Central memory CD8-positive, alpha-beta T cell (primary cell): ENCODE measurements around the gene CLCA4.

ENCODE experiments used
- ATAC-seq: fragments of 150-1000 bp; cut with Tn5 transposase; replicated peaks from 2 replicates; pipeline ENCODE4 v1.10.0; 2022; ENCODE audit warnings: mild to moderate bottlenecking, moderate FRiP score, moderate number of reproducible peaks; ENCODE audit not compliant: poor library complexity, severe bottlenecking; ENCODE audit errors: extremely low read depth
- DNase-seq, 2 donors: peaks; one replicate each; pipeline ENCODE4 v3.0.0; 2021; ENCODE audit warnings: low spot score in 2 of 2
- H3K27ac Mint-ChIP-seq: one replicate; pipeline ENCODE4 v1.8.0; 2022; ENCODE audit warnings: low read depth, mild to moderate bottlenecking, moderate library complexity, mixed read lengths
- H3K27me3 Mint-ChIP-seq: one replicate; pipeline ENCODE4 v1.8.0; 2022; ENCODE audit warnings: mixed read lengths
- H3K36me3 Mint-ChIP-seq: one replicate; pipeline ENCODE4 v1.8.0; 2022; ENCODE audit warnings: mild to moderate bottlenecking, moderate library complexity, mixed read lengths; ENCODE audit not compliant: insufficient read depth
- H3K4me1 Mint-ChIP-seq: one replicate; pipeline ENCODE4 v1.8.0; 2022; ENCODE audit warnings: mixed read lengths
- H3K4me3 Mint-ChIP-seq: one replicate; pipeline ENCODE4 v1.8.0; 2022; ENCODE audit warnings: mild to moderate bottlenecking, moderate library complexity, mixed read lengths
- H3K9me3 Mint-ChIP-seq: one replicate; pipeline ENCODE4 v1.8.0; 2022; ENCODE audit warnings: mixed read lengths

CLCA4 gene

GRCh38 chr1:86515597-86515996 is 31.3 kb upstream of the CLCA4 start:
- no peak overlapping the region for H3K27ac Mint-ChIP-seq
- H3K9me3 Mint-ChIP-seq: no peaks in the 10 kb centered on the region
- no peak for ATAC-seq
- H3K36me3 Mint-ChIP-seq: no peaks in the 10 kb centered on the region
- no peaks in the 10 kb centered on the region for H3K4me1 Mint-ChIP-seq
- no peak for DNase-seq
- H3K27me3 Mint-ChIP-seq: no peaks in the 10 kb centered on the region
- no peak overlapping the region for H3K4me3 Mint-ChIP-seq

GRCh38 chr1:86516335-86516734 is 30.5 kb upstream of the CLCA4 start:
- no peaks in the 10 kb centered on the region for H3K27me3 Mint-ChIP-seq
- no peak overlapping the region for H3K27ac Mint-ChIP-seq
- H3K4me1 Mint-ChIP-seq: no peaks in the 10 kb centered on the region
- H3K9me3 Mint-ChIP-seq: no peaks in the 10 kb centered on the region
- H3K36me3 Mint-ChIP-seq: no peaks in the 10 kb centered on the region
- no peak overlapping the region for H3K4me3 Mint-ChIP-seq
- DNase-seq: no peak
- no peak for ATAC-seq

DNA sequence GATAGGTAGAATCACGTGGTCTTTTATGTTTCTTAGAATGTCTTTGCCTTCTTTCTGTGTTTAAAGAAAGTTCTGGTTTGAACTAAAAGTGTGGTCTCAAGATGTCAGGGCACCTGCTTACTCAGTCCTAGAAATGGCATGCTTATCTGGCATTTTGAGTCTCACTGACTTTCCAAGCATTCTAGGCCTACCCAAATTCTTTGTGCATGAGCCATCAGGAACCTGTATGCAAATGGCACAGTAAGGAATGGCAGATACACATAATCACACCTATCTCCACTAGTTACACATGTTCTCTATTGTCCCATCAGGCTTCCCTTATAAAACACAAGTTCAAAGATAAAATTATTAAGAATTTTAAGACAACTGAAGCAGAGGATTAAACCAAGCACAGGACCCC is 29.5 kb upstream of the CLCA4 start:
- no peaks in the 10 kb centered on the region for H3K36me3 Mint-ChIP-seq
- no peak overlapping the region for H3K27ac Mint-ChIP-seq
- H3K9me3 Mint-ChIP-seq: no peaks in the 10 kb centered on the region
- DNase-seq (no peak), ATAC-seq (no peak)
- no peaks in the 10 kb centered on the region for H3K27me3 Mint-ChIP-seq
- no peaks in the 10 kb centered on the region for H3K4me1 Mint-ChIP-seq
- no peak overlapping the region for H3K4me3 Mint-ChIP-seq

GRCh38 chr1:86520789-86521521 is 25.9 kb upstream of the CLCA4 start:
- H3K27ac Mint-ChIP-seq: no peak overlapping the region
- H3K36me3 Mint-ChIP-seq: no peaks in the 10 kb centered on the region
- no peaks in the 10 kb centered on the region for H3K27me3 Mint-ChIP-seq
- no peaks in the 10 kb centered on the region for H3K4me1 Mint-ChIP-seq
- no peaks in the 10 kb centered on the region for H3K9me3 Mint-ChIP-seq
- no peak for DNase-seq
- no peak for ATAC-seq
- no peak overlapping the region for H3K4me3 Mint-ChIP-seq

- Mint-ChIP-seq H3K27ac (no peak overlapping the region), H3K9me3 (no peaks in the 10 kb centered on the region), H3K27me3 (no peaks in the 10 kb centered on the region), H3K4me1 (no peaks in the 10 kb centered on the region), H3K36me3 (no peaks in the 10 kb centered on the region), H3K4me3 (no peak overlapping the region)
- ATAC-seq: no peak
- no peak for DNase-seq
Observed at GRCh38 chr1:86521522-86521891, 25.4 kb upstream of the CLCA4 start.

GRCh38 chr1:86522240-86522639 is 24.6 kb upstream of the CLCA4 start:
- Mint-ChIP-seq H3K27ac (no peak overlapping the region), H3K36me3 (no peaks in the 10 kb centered on the region), H3K9me3 (no peaks in the 10 kb centered on the region), H3K4me3 (no peak overlapping the region), H3K27me3 (no peaks in the 10 kb centered on the region), H3K4me1 (no peaks in the 10 kb centered on the region)
- DNase-seq (no peak), ATAC-seq (no peak)

- DNase-seq: no peak
- Mint-ChIP-seq H3K36me3 (no peaks in the 10 kb centered on the region), H3K4me3 (no peak overlapping the region), H3K27ac (no peak overlapping the region), H3K9me3 (no peaks in the 10 kb centered on the region), H3K27me3 (no peaks in the 10 kb centered on the region), H3K4me1 (no peaks in the 10 kb centered on the region)
- ATAC-seq: no peak
Observed at GRCh38 chr1:86523670-86524354, 23.1 kb upstream of the CLCA4 start.

GRCh38 chr1:86527306-86527705 is 19.6 kb upstream of the CLCA4 start:
- H3K4me1 Mint-ChIP-seq: no peaks in the 10 kb centered on the region
- H3K4me3 Mint-ChIP-seq: no peak overlapping the region
- no peak for ATAC-seq

DNA sequence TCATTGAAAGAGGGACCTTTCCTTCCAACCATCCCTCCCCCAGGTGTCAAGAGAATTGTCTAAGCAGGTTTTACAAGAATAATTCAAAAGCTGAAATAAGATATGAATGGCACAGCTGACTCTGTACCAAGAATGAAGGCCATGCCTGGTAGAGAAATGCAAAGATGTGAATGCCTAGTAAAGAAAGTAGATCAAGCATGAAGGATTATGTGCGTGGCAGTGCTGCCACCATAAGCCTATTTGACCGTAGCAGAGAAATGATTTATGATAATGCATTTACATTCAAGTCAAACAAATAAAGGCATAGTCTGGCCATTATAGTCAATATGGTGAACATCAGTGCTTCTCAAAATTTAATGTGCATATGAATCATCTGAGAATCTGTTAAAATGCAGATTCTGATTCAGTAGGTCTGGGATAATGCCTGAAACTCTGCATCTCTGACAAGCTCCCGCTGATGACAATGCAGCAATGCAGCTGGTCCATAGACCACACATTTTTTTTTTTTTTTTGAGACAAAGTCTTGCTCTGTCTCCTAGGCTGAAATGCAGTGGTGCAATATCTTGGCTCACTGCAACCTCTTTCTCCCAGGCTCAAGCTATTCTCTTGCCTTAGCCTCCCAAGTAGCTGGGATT is 16.6 kb upstream of the CLCA4 start:
- ATAC-seq (no peak), DNase-seq (no peak)
- Mint-ChIP-seq H3K27me3 (peaks cover 29% of the 10 kb centered on the region), H3K9me3 (no peaks in the 10 kb centered on the region), H3K4me3 (no peak overlapping the region), H3K4me1 (no peaks in the 10 kb centered on the region), H3K27ac (no peak overlapping the region), H3K36me3 (no peaks in the 10 kb centered on the region)

More at GRCh38 chr1:86527306-86527705, 19.6 kb upstream of the CLCA4 start:
- H3K36me3 Mint-ChIP-seq: no peaks in the 10 kb centered on the region
- peaks cover 6% of the 10 kb centered on the region for H3K27me3 Mint-ChIP-seq
- H3K27ac Mint-ChIP-seq: no peak overlapping the region
- no peak for DNase-seq
- no peaks in the 10 kb centered on the region for H3K9me3 Mint-ChIP-seq

DNA sequence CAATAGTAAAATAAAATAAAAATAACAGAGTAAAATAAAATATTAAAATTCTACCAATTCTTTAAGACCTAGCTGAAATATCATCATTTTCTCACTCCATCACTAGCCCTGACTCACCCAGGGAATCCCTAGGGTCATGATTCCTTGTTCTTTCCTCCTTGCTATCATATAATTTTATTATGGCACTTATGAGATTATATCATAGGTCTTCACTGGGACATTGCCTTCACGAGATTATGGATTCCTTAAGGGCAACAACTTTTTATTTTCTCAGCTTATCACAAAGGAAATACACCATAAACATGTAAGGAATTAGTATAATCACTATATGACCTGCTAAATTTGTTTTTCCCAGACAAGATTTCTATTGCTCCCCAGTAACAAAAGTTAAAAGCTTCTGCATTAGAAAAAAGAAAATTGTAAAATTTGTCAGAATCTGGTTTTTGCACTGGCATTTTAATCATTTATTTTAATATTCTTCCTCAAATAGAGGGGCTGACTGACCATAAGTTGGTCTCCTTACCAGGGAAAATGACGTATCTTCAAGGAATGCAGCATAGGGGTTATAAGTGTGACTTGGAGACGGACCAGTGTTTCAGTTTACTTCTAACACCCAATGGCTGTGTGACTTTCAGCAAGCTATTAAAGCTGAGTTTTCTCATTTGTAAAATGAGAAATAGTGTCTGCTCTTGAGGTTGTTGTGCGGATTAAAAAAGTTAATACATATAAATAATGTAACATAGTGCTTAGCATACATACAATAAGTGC is 8.8 kb upstream of the CLCA4 start:
- H3K4me1 Mint-ChIP-seq: no peaks in the 10 kb centered on the region
- DNase-seq: no peak
- ATAC-seq: no peak
- no peaks in the 10 kb centered on the region for H3K36me3 Mint-ChIP-seq
- H3K4me3 Mint-ChIP-seq: no peak overlapping the region
- H3K27me3 Mint-ChIP-seq: peaks cover 76% of the 10 kb centered on the region
- no peaks in the 10 kb centered on the region for H3K9me3 Mint-ChIP-seq
- H3K27ac Mint-ChIP-seq: no peak overlapping the region

GRCh38 chr1:86538775-86539174 is 8.1 kb upstream of the CLCA4 start:
- Mint-ChIP-seq H3K27ac (no peak overlapping the region), H3K4me3 (no peak overlapping the region), H3K36me3 (no peaks in the 10 kb centered on the region), H3K9me3 (no peaks in the 10 kb centered on the region), H3K27me3 (peaks cover 76% of the 10 kb centered on the region), H3K4me1 (no peaks in the 10 kb centered on the region)
- ATAC-seq: no peak
- no peak for DNase-seq

DNA sequence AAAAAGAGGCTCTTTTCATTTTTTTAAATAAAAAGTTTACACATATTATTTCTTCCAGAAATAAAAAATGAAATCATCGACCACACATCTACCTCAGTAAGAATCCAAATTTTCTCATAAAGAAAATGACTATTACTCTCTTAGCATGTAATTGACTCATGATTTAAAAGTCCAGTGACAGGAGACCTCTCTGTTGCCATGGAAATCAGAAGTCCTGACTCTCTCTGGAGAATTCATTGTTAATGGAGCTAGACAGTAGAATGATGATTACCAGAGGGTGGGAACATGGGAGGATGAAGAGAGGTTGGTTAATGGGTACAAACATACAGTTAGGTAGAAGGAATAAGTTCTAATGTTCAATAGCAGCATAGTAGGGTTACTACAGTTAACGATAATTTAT is 5.0 kb upstream of the CLCA4 start:
- no peaks in the 10 kb centered on the region for H3K4me1 Mint-ChIP-seq
- no peak for DNase-seq
- no peak overlapping the region for H3K27ac Mint-ChIP-seq
- no peaks in the 10 kb centered on the region for H3K9me3 Mint-ChIP-seq
- H3K36me3 Mint-ChIP-seq: no peaks in the 10 kb centered on the region
- no peak for ATAC-seq
- H3K4me3 Mint-ChIP-seq: no peak overlapping the region
- peaks cover 60% of the 10 kb centered on the region for H3K27me3 Mint-ChIP-seq
